HL-60/S4 treated with retinoic acid at 250 ng/mL for 4 days and 3 days (cell line): ENCODE results near the gene CYBA.
"Not testable (repeated sequence)": the region's sequence is repeated elsewhere in the genome, so short reads cannot be mapped to it uniquely, and the experiment has no call there.

Experiments
- in situ Hi-C: fragments of 300-500 bp; cut with MboI; formaldehyde crosslinking; loops from 2 replicates; pipeline ENCODE4 v1.7.0; 2022; ENCODE audit warnings: low sequenced_read_pairs

Gene CYBA

DNA sequence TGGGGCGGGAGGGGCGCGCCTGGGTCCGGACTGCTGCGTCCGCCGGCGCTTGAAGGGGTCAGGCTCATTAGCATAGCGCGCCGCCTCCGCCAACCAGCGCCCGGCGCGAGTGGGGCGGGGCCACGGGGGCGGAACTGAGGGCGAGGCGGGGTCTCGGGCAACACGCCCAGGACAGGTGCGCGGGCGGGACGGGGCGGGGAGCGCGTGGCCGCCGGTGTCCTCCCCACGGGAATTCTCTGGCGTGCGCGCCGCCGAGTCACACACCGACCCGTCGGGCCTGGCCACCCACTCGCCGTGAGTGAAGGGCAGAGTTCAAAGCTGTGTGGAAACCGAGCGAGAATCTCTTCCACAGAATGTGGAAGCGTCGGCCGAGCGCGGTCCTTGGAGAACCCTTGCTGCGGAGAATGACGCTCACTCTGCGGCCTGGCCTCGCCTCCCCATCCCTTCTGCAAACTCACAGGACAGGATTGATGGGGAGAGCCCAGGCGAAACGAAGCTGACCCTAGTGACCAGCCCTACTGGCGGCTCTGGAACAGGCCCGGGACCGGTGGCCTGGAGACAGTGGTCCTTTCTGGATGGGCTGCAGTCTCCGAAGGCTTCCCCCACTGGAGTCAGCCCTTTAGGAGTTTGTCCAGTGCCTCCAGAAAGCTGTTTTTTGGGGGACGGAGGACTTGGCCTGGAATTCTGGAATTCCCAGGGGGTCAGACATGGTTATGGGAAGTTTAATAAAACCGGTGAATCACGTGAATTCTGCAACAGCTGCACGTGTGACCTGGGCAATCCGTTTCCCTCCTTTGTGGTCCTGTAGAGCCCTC is 35.8 kb upstream of the CYBA start, which contains the start of gene SNAI3:
Gene SNAI3 (minus strand): TSS at position 69 of the 815 bp plus-strand sequence. CDS start 101 bp downstream, outside the sequence.
- in situ Hi-C loops: no loop called here

- in situ Hi-C loops: no loop called here
Measured at GRCh38 chr16:88686062-88686438, 35.2 kb upstream of the CYBA start.

- in situ Hi-C loops: no loop called here
Measured at GRCh38 chr16:88685156-88686061, 34.6 kb upstream of the CYBA start.

GRCh38 chr16:88684569-88685155 is 33.8 kb upstream of the CYBA start:
- in situ Hi-C loops: no loop called here

DNA sequence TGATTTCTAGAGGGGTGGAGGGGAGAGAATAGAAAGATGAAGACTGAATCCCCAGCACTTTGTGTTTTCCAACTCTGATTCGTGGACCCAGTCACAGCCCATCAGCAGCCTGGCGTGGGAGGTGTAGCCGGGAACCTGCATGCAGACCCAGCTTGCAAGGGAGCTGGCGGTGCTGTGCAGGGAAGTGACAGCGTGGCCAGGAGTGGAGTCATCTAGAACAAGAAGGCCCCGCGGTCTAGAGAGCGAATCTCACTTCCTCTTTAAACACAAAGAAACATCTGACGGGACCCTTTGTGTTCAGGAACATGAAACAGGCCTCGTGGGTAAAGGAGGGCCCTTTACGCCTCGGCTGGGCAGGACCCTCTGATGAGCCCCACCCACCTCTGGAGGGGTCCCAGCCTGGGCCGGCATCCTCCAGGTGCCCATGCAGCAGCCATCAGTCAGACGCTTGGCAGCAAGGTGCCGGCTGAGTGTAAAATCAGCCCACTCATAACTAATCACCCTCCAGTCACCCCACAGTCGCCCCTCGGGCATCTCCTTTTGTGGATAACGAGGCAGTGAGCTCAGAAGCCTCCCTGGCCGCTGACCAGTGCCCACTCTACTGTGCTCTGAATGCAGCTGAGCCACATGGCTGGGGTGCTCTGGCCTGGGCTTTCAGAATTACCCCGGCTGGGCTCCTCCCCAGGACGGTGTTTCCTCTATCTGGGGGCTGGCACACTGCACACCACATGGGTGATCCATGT is 31.0 kb upstream of the CYBA start:
- in situ Hi-C loops: no loop called here

DNA sequence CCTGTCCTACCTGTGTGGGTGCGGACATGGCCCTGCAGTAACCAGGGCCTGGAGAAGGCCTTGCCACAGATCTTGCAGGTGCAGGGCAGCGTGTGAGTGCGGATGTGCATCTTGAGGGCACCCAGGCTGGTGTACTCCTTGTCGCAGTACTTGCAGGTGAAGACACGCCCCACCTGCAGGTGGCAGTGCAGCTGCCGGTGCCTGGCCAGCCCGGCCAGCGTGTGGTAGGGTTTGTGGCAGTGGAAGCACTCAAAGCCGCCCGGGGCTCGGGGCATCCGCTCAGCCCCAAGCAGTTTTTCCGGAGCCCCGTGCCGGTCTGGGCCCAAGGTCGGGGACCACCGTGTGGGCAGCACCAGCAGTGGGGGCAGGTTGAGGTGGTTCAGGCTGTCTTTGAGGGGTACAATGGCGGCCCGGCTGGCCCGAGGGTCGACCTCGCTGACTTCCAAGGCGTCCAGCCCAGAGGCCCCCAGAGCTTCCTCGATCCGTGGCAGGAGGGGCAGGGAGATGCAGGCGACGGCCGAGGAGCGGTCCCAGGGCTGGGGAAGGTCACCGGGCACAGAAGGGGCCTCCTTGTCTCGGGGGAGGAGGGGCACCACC is 30.3 kb upstream of the CYBA start:
- in situ Hi-C loops: no loop called here

GRCh38 chr16:88680554-88681083 is 29.8 kb upstream of the CYBA start:
- in situ Hi-C loops: no loop called here

- in situ Hi-C loops: no loop called here
Measured at GRCh38 chr16:88678224-88678979, 27.5 kb upstream of the CYBA start.

- in situ Hi-C loops: no loop called here
Measured at GRCh38 chr16:88677721-88678120, 26.9 kb upstream of the CYBA start.

- in situ Hi-C loops: no loop called here
Measured at GRCh38 chr16:88676502-88677242, 25.8 kb upstream of the CYBA start.

GRCh38 chr16:88673716-88674379 is 23.0 kb upstream of the CYBA start:
- in situ Hi-C loops: no loop called here

DNA sequence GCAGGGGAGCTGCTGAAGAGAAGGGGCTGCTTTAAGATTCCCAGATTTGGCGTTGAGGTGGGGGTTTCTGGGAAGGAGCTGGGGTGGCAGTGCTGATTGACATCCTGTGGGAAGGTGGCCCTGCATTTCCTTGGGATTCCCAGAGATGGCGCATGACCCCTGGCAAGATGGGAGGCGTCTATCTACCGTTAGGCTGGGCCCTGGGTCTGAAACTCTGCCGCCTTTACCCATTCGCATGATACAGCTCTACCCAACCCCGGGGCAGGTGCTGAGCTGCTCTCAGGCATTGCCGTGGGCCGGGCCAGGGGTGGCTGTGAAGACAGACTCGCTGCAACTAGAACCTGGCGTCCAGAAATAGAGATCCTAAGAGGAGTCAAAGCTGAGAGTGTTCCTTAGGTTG is 21.9 kb upstream of the CYBA start:
- in situ Hi-C loops: no loop called here

DNA sequence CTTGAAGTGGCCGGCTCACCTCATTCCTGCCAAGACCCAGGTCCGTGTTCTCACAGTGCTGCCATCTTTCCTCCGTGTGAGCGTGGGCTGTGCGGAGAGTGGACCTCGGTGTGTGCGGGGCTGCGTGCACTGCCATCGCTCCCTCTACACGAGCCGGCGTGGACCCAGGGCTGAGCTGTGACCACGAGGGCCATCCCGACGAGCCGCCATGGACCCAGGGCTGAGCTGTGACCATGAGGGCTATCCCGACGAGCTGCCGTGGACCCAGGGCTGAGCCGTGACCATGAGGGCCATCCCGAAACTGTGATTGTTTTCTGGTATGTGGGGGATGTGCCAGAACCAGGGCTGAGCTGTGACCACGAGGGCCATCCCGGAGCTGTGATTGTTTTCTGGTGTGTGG is 21.0 kb upstream of the CYBA start:
- in situ Hi-C loops: no loop called here

- in situ Hi-C loops: no loop called here
Measured at GRCh38 chr16:88669980-88670379, 19.1 kb upstream of the CYBA start.

DNA sequence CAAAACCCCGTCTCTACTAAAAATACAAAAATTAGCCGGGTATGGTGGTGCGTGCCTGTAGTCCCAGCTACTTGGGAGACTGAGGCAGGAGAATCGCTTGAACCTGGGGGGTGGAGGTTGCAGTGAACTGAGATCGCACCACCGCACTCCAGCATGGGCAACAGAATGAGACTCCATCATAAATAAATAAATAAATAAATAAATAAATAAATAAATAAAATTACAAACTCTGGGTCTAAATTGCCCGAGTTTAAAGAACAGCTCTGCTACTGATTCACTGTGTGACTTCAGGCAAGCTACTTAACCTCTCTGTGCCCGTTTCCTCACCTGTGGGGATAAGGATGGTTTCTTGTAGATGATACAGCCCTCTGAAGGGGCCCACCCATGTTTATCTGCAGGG is 18.6 kb upstream of the CYBA start:
- in situ Hi-C loops: not testable (repeated sequence)

DNA sequence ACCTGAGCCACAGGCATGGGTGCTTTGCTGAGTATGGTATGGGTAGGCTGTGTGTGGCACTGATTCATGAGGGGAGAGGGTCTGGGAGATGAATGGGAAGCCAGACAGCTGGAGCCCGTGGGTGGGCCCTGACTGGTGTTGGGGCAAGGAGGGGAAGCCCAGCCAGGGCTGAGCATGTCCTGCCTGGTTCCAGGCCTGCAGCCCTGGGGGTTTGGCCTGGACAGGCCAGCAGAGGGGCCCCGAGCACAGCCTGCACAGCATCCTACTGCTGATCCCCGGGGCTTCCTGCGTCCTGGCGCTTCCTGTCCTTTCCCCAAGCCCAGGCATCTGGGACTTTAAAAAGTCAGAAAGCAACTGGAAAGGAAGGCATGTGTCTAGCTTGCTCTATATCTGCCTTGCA is 16.6 kb upstream of the CYBA start:
- in situ Hi-C loops: no loop called here

DNA sequence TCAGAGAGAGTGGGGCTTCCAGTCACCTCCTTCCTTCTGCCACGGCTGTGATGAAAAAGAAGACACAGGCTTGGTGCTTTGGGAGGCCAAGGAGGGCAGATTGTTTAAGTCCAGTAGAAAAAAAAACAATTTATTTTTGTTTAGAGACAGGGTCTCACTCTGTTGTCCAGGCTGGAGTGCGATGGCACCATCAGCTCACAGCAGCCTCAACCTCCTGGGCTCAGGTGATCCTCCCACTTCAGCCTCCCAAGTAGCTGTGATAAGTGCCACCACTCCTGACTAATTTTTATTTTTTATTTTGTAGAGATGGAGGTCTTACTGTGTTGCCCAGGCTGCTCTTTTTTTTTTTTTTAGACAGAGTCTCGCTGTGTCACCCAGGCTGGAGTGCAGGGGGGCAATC is 14.7 kb upstream of the CYBA start:
- in situ Hi-C loops: no loop called here

- in situ Hi-C loops: no loop called here
Measured at GRCh38 chr16:88665148-88665547, 14.3 kb upstream of the CYBA start.
